ENCODE data around the gene ACP2. TPM values are rescaled to one million over a fixed set of nuclear protein-coding genes. Genes with fewer than 3 reads are reported as not detected.
"Not testable (repeated sequence)": the region's sequence is repeated elsewhere in the genome, so short reads cannot be mapped to it uniquely, and the experiment has no call there.

The ACP2 gene
- total RNA-seq, 1 donor from 2014 or later = 42.2 TPM

- H3K4me1 Mint-ChIP-seq (ENCODE audit: unreplicated experiment) = peaks cover 5% of the 10 kb centered on the region
- no peak for DNase-seq (ENCODE audit: extremely low spot score, unreplicated experiment)
- no peak for TF ChIP-seq CTCF (conservative IDR thresholded peaks at IDR 0.05)
Observed at GRCh38 chr11:47208628-47209027, 40.0 kb downstream of the ACP2 start.

GRCh38 chr11:47208008-47208552 lies 40.5 kb downstream of the ACP2 start:
- not testable (repeated sequence) for DNase-seq (ENCODE audit: extremely low spot score, unreplicated experiment); H3K36me3 Mint-ChIP-seq; H3K4me1 Mint-ChIP-seq (ENCODE audit: unreplicated experiment); H3K4me3 Mint-ChIP-seq; H3K27me3 Mint-ChIP-seq; H3K27ac Mint-ChIP-seq; H3K9me3 Mint-ChIP-seq

More at GRCh38 chr11:47208628-47209027, 40.0 kb downstream of the ACP2 start:
- Mint-ChIP-seq H3K36me3 (no peaks in the 10 kb centered on the region), H3K27ac (no peak overlapping the region), H3K27me3 (no peaks in the 10 kb centered on the region), H3K9me3 (no peaks in the 10 kb centered on the region), H3K4me3 (no peak overlapping the region)

GRCh38 chr11:47207459-47207858 lies 41.2 kb downstream of the ACP2 start:
- Mint-ChIP-seq H3K4me3 (no peak overlapping the region), H3K9me3 (no peaks in the 10 kb centered on the region), H3K27ac (no peak overlapping the region), H3K27me3 (no peaks in the 10 kb centered on the region), H3K4me1 (ENCODE audit: unreplicated experiment) (peaks cover 5% of the 10 kb centered on the region), H3K36me3 (no peaks in the 10 kb centered on the region)
- TF ChIP-seq CTCF (conservative IDR thresholded peaks at IDR 0.05) = no peak
- no peak for DNase-seq (ENCODE audit: extremely low spot score, unreplicated experiment)

- not testable (repeated sequence) for H3K4me3 Mint-ChIP-seq; H3K4me1 Mint-ChIP-seq (ENCODE audit: unreplicated experiment); H3K27ac Mint-ChIP-seq; H3K36me3 Mint-ChIP-seq; H3K9me3 Mint-ChIP-seq; H3K27me3 Mint-ChIP-seq; DNase-seq (ENCODE audit: extremely low spot score, unreplicated experiment)
Observed at GRCh38 chr11:47206577-47206976, 42.0 kb downstream of the ACP2 start.

GRCh38 chr11:47204637-47204989 lies 44.0 kb downstream of the ACP2 start:
- Mint-ChIP-seq H3K27ac (no peak overlapping the region), H3K4me1 (ENCODE audit: unreplicated experiment) (peaks cover 5% of the 10 kb centered on the region), H3K4me3 (no peak overlapping the region), H3K36me3 (no peaks in the 10 kb centered on the region), H3K9me3 (no peaks in the 10 kb centered on the region), H3K27me3 (no peaks in the 10 kb centered on the region)
- DNase-seq (ENCODE audit: extremely low spot score, unreplicated experiment) = no peak
- TF ChIP-seq CTCF (conservative IDR thresholded peaks at IDR 0.05) = no peak

GRCh38 chr11:47202576-47202975 lies 46.0 kb downstream of the ACP2 start:
- no peak for DNase-seq (ENCODE audit: extremely low spot score, unreplicated experiment)
- Mint-ChIP-seq H3K4me1 (ENCODE audit: unreplicated experiment) (peaks cover 5% of the 10 kb centered on the region), H3K27ac (no peak overlapping the region), H3K9me3 (no peaks in the 10 kb centered on the region), H3K36me3 (no peaks in the 10 kb centered on the region), H3K4me3 (no peak overlapping the region), H3K27me3 (no peaks in the 10 kb centered on the region)
- TF ChIP-seq CTCF (conservative IDR thresholded peaks at IDR 0.05) = no peak

DNA sequence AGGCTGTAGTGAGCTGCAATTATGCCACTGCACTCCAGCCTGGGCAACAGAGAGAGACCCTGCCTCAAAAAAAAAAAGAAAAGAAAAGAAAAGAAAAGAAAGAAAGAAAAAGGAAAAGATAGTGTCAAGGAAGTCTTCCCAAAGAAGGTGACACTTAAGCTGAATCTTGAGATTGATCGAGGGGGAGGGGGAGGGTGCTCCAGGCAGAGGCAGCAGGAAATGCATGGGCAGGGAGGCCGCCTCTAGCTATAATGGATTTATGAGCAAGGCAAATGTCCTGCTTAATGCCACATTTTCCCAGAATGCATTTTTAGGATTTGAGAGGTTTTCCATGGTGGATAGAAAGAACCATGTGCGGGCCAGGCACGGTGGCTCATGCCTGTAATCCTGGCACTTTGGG lies 47.6 kb downstream of the ACP2 start:
- Mint-ChIP-seq H3K4me1 (ENCODE audit: unreplicated experiment) (peaks cover 5% of the 10 kb centered on the region), H3K9me3 (no peaks in the 10 kb centered on the region), H3K27ac (no peak overlapping the region), H3K4me3 (no peak overlapping the region), H3K27me3 (no peaks in the 10 kb centered on the region), H3K36me3 (no peaks in the 10 kb centered on the region)
- no peak for TF ChIP-seq CTCF (conservative IDR thresholded peaks at IDR 0.05)
- no peak for DNase-seq (ENCODE audit: extremely low spot score, unreplicated experiment)

GRCh38 chr11:47198161-47198560 lies 50.5 kb downstream of the ACP2 start:
- Mint-ChIP-seq H3K27ac (peak overlapping the region; percentile 26), H3K4me1 (ENCODE audit: unreplicated experiment) (peaks cover 14% of the 10 kb centered on the region)
- H3K36me3 Mint-ChIP-seq; DNase-seq (ENCODE audit: extremely low spot score, unreplicated experiment); H3K27me3 Mint-ChIP-seq; H3K4me3 Mint-ChIP-seq; H3K9me3 Mint-ChIP-seq: not testable (repeated sequence)

Measured in type B pancreatic cell (in vitro differentiated cells).